ENCODE results near the gene SORCS3. TPM values are rescaled to one million over a fixed set of nuclear protein-coding genes. Genes with fewer than 3 reads are reported as not detected.

Gene SORCS3
- total and polyA plus RNA-seq, 4 donors: 0.14 TPM; not detected in 3

GRCh38 chr10:104659809-104660208, 18.7 kb downstream of the SORCS3 start:
- H3K27ac ChIP-seq (ENCODE audit: low read depth in 1 of 2, low read length in 1 of 2): no peak overlapping the region
- ATAC-seq (ENCODE audit: insufficient read depth, low FRiP score) (no peak), DNase-seq (no peak)
- WGBS, 2 donors: 48 to 54% methylated on average over 4 of the region's 4 CpGs
- no peaks in the 10 kb centered on the region for H3K36me3 ChIP-seq (ENCODE audit: control insufficient read depth in 4 of 4, insufficient read depth in 4 of 4, low read length in 4 of 4)
- H3K4me3 ChIP-seq: no peak overlapping the region
- no peak for TF ChIP-seq CTCF (IDR thresholded peaks at IDR 0.05; ENCODE audit: control extremely low read depth, extremely low read depth)
- H3K9me3 ChIP-seq (ENCODE audit: control insufficient read depth in 4 of 4, insufficient read depth in 3 of 4, low read length in 3 of 4): no peaks in the 10 kb centered on the region
- no peaks in the 10 kb centered on the region for H3K27me3 ChIP-seq (ENCODE audit: control insufficient read depth in 3 of 3, insufficient read depth in 3 of 3, low read length in 2 of 3)
- no peaks in the 10 kb centered on the region for H3K4me1 ChIP-seq (ENCODE audit: control insufficient read depth in 5 of 5, insufficient read depth in 5 of 5, low read length in 5 of 5)
- no peak overlapping the region for H3K9ac ChIP-seq (ENCODE audit: insufficient read depth in 1 of 2, low read length in 2 of 2)

- WGBS, 2 donors: 78 to 81% methylated on average over 5 of the region's 5 CpGs
- H3K27me3 ChIP-seq (ENCODE audit: control insufficient read depth in 3 of 3, insufficient read depth in 3 of 3, low read length in 2 of 3): no peaks in the 10 kb centered on the region
- H3K4me3 ChIP-seq: no peak overlapping the region
- H3K36me3 ChIP-seq (ENCODE audit: control insufficient read depth in 4 of 4, insufficient read depth in 4 of 4, low read length in 4 of 4): no peaks in the 10 kb centered on the region
- no peak overlapping the region for H3K9ac ChIP-seq (ENCODE audit: insufficient read depth in 1 of 2, low read length in 2 of 2)
- H3K4me1 ChIP-seq (ENCODE audit: control insufficient read depth in 5 of 5, insufficient read depth in 5 of 5, low read length in 5 of 5): no peaks in the 10 kb centered on the region
- TF ChIP-seq CTCF (IDR thresholded peaks at IDR 0.05; ENCODE audit: control extremely low read depth, extremely low read depth): no peak
- H3K9me3 ChIP-seq (ENCODE audit: control insufficient read depth in 4 of 4, insufficient read depth in 3 of 4, low read length in 3 of 4): no peaks in the 10 kb centered on the region
- no peak for ATAC-seq (ENCODE audit: insufficient read depth, low FRiP score)
- no peak for DNase-seq
- H3K27ac ChIP-seq (ENCODE audit: low read depth in 1 of 2, low read length in 1 of 2): no peak overlapping the region
Observed at GRCh38 chr10:104663076-104663475, 22.0 kb downstream of the SORCS3 start.

GRCh38 chr10:104663563-104663962, 22.5 kb downstream of the SORCS3 start:
- Histone ChIP-seq H3K9ac (ENCODE audit: insufficient read depth in 1 of 2, low read length in 2 of 2) (no peak overlapping the region), H3K27me3 (ENCODE audit: control insufficient read depth in 3 of 3, insufficient read depth in 3 of 3, low read length in 2 of 3) (no peaks in the 10 kb centered on the region), H3K27ac (ENCODE audit: low read depth in 1 of 2, low read length in 1 of 2) (no peak overlapping the region), H3K9me3 (ENCODE audit: control insufficient read depth in 4 of 4, insufficient read depth in 3 of 4, low read length in 3 of 4) (no peaks in the 10 kb centered on the region), H3K36me3 (ENCODE audit: control insufficient read depth in 4 of 4, insufficient read depth in 4 of 4, low read length in 4 of 4) (no peaks in the 10 kb centered on the region), H3K4me3 (no peak overlapping the region), H3K4me1 (ENCODE audit: control insufficient read depth in 5 of 5, insufficient read depth in 5 of 5, low read length in 5 of 5) (no peaks in the 10 kb centered on the region)
- DNase-seq (no peak), ATAC-seq (ENCODE audit: insufficient read depth, low FRiP score) (no peak)
- WGBS, 2 donors: 87 to 92% methylated on average over 3 of the region's 3 CpGs
- TF ChIP-seq CTCF (IDR thresholded peaks at IDR 0.05; ENCODE audit: control extremely low read depth, extremely low read depth): no peak

GRCh38 chr10:104664205-104664604, 23.1 kb downstream of the SORCS3 start:
- no peak overlapping the region for H3K4me3 ChIP-seq
- H3K9ac ChIP-seq (ENCODE audit: insufficient read depth in 1 of 2, low read length in 2 of 2): no peak overlapping the region
- H3K4me1 ChIP-seq (ENCODE audit: control insufficient read depth in 5 of 5, insufficient read depth in 5 of 5, low read length in 5 of 5): no peaks in the 10 kb centered on the region
- no peaks in the 10 kb centered on the region for H3K9me3 ChIP-seq (ENCODE audit: control insufficient read depth in 4 of 4, insufficient read depth in 3 of 4, low read length in 3 of 4)
- no peak for TF ChIP-seq CTCF (IDR thresholded peaks at IDR 0.05; ENCODE audit: control extremely low read depth, extremely low read depth)
- H3K36me3 ChIP-seq (ENCODE audit: control insufficient read depth in 4 of 4, insufficient read depth in 4 of 4, low read length in 4 of 4): no peaks in the 10 kb centered on the region
- 70 to 81% methylated on average over 5 of the region's 5 CpGs for WGBS, 2 donors
- no peak overlapping the region for H3K27ac ChIP-seq (ENCODE audit: low read depth in 1 of 2, low read length in 1 of 2)
- H3K27me3 ChIP-seq (ENCODE audit: control insufficient read depth in 3 of 3, insufficient read depth in 3 of 3, low read length in 2 of 3): no peaks in the 10 kb centered on the region
- ATAC-seq (ENCODE audit: insufficient read depth, low FRiP score): no peak
- no peak for DNase-seq

Measured in lung (tissue), 12 donors.